Right lobe of liver (tissue), 6 donors: ENCODE measurements around the gene ASIC2. TPM values are rescaled to one million over a fixed set of nuclear protein-coding genes. Genes with fewer than 3 reads are reported as not detected.

Source experiments
- ATAC-seq, 4 donors: fragments of 200-7000 bp; cut with Tn5 transposase; one replicate each; pipeline ENCODE4 v1.9.1; 2020; ENCODE audit warnings: mild to moderate bottlenecking in 4 of 4, moderate library complexity in 4 of 4
- DNase-seq, 3 donors: peaks; one replicate each; pipeline ENCODE4 v3.0.0-alpha.2; 2020
- H3K27ac ChIP-seq, 3 donors: fragments of 200-600 bp; one replicate each; pipeline ENCODE4 v1.8.0; 2022
- H3K27me3 ChIP-seq, 2 donors: fragments of 200-600 bp; one replicate each; pipeline ENCODE4 v1.8.0; 2022
- H3K36me3 ChIP-seq, 4 donors: fragments of 200-600 bp; sonication (generic) in 1 of 4; one replicate each; pipeline versions ENCODE4 v1.5.1 to v1.8.0; 2017 to 2022; ENCODE audit warnings: control low read depth in 1 of 4
- H3K4me1 ChIP-seq, 4 donors: fragments of 200-600 bp; sonication (generic) in 1 of 4; one replicate each; pipeline versions ENCODE4 v1.5.1 to v1.8.0; 2017 to 2022; ENCODE audit warnings: control low read depth in 1 of 4
- H3K4me3 ChIP-seq, 3 donors: fragments of 200-600 bp; one replicate each; pipeline ENCODE4 v1.8.0; 2022
- H3K9me3 ChIP-seq, 4 donors: fragments of 200-600 bp; sonication (generic) in 1 of 4; one replicate each; pipeline versions ENCODE4 v1.5.1 to v1.8.0; 2017 to 2022; ENCODE audit warnings: control low read depth in 1 of 4
- POLR2A ChIP-seq: fragments of 450-650 bp; IDR thresholded peaks from one replicate; pipeline ENCODE4 v1.6.1; 2017; ENCODE audit warnings: antibody characterized with exemption, mild to moderate bottlenecking
- WGBS: methylation state at CpG from one replicate; pipeline ENCODE4 v1.1.6; 2018; ENCODE audit warnings: low coverage, low lambda C conversion rate; ENCODE audit not compliant: insufficient coverage; ENCODE audit errors: missing lambda C conversion rate; 5-methylcytosine and 5-hydroxymethylcytosine counted together
- intact Hi-C, 2 donors: fragments of 100-400 bp; cut with DNase I; formaldehyde crosslinking; loops; one replicate each; pipeline versions ENCODE4 v1.11.2 to v1.14.1; 2022
- total RNA-seq, 6 experiments: library from RNA; depleted of rRNA in 2 of 6; stranded (reverse); fragments of >200 nt in 2 of 6; fragmentation: NEBNext Ultra II Directional in 3 of 6; extraction: Animal tissue kit (Norgen Biotek cat#: 25700) in 3 of 6; gene quantifications; one replicate each; pipeline versions ENCODE4 v1.1.0 to v1.2.4, GENCODE V29; 2016 to 2023
- TF ChIP-seq, protein P1 (sequence below), 4 donors: fragments of 200-600 bp in 3 of 4; fragments of 450-650 bp in 1 of 4; IDR thresholded peaks; one replicate each; pipeline versions ENCODE4 v1.5.1 to v1.8.0; 2016 to 2022; ENCODE audit warnings: antibody characterized with exemption in 4 of 4, mild to moderate bottlenecking in 2 of 4
- donor health status: DM: no; HTN: yes; CAD: no.
- donor health status: DM: no; HTN: no; CAD: no.
- donor health status: DM: no; HTN: no; CAD: no.
- donor health status: DM: no; HTN: yes; CAD: no.
- donor health status: DM: no; HTN: yes; CAD: no.

Gene ASIC2
- total RNA-seq, 6 experiments from 2014 or later, result 0.11 to 0.31 (median 0.12) TPM; not detected in 3

DNA sequence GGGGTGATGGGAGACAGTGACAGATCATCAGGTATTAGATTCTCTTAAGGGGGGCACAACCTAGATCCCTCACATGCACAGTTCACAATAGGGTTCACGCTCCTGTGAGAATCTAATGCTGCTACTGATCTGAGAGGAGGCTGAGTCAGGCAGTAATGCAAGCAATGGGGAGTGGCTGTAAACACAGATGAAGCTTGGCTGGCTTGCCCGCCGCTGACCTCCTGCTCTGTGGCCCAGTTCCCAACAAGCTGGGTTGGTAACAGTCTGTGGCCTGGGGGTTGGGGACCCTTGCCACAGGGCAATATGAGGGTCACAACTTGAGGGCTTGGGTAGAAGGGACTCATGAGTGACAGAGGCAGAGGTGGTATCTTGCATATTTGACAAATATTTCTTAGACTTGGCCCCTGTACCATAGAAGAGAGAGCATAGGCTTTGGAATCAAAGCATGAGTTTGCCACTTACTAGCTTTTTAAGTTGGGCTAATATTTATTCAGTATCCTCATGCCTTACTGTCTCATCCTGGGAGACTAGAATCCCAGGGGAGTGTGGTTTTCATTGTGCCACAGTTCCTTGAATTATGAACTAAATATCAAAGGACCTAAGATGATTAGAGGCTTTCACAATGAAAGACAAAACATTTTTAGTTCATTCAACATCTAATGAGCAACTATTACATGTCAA lies 168.1 kb downstream of the ASIC2 start:
- H3K4me1 ChIP-seq, result no peaks in the 10 kb centered on the region
- DNase-seq, result no peak
- TF ChIP-seq POLR2A, result no peak
- TF ChIP-seq, protein P1, sequence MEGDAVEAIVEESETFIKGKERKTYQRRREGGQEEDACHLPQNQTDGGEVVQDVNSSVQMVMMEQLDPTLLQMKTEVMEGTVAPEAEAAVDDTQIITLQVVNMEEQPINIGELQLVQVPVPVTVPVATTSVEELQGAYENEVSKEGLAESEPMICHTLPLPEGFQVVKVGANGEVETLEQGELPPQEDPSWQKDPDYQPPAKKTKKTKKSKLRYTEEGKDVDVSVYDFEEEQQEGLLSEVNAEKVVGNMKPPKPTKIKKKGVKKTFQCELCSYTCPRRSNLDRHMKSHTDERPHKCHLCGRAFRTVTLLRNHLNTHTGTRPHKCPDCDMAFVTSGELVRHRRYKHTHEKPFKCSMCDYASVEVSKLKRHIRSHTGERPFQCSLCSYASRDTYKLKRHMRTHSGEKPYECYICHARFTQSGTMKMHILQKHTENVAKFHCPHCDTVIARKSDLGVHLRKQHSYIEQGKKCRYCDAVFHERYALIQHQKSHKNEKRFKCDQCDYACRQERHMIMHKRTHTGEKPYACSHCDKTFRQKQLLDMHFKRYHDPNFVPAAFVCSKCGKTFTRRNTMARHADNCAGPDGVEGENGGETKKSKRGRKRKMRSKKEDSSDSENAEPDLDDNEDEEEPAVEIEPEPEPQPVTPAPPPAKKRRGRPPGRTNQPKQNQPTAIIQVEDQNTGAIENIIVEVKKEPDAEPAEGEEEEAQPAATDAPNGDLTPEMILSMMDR (IDR thresholded peaks at IDR 0.05), result no peak
- H3K27me3 ChIP-seq, result no peaks in the 10 kb centered on the region
- no peak overlapping the region for H3K27ac ChIP-seq
- 70% methylated on average over 3 of the region's 3 CpGs for WGBS
- H3K9me3 ChIP-seq, result no peaks in the 10 kb centered on the region
- intact Hi-C loops, result no loop called here
- ATAC-seq, result no peak
- no peaks in the 10 kb centered on the region for H3K36me3 ChIP-seq
- H3K4me3 ChIP-seq, result no peak overlapping the region

DNA sequence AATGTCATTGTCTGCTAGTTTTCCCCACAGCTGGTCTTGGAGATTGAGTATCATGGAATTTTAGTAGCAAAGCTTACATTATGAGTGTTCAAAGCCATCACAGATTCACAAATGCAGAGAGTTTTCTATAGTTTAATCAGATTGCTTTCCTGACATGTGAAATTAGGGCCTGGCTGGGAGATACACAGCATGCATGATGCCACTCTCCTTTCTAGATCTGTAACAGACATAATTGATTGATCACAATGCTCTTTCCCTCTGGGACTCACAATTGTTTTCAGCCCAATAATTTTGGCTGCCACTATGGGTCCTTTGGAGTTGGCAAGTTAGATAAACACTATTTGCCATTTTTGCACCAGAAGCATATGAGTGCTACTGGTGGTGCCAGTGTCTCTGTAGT lies 168.9 kb downstream of the ASIC2 start:
- no peaks in the 10 kb centered on the region for H3K9me3 ChIP-seq
- H3K27ac ChIP-seq, result no peak overlapping the region
- no peaks in the 10 kb centered on the region for H3K4me1 ChIP-seq
- H3K4me3 ChIP-seq, result no peak overlapping the region
- H3K36me3 ChIP-seq, result no peaks in the 10 kb centered on the region
- DNase-seq (no peak), ATAC-seq (no peak)
- intact Hi-C loops, result no loop called here
- H3K27me3 ChIP-seq, result no peaks in the 10 kb centered on the region
- TF ChIP-seq, protein P1 (IDR thresholded peaks at IDR 0.05), result no peak
- TF ChIP-seq POLR2A, result no peak

DNA sequence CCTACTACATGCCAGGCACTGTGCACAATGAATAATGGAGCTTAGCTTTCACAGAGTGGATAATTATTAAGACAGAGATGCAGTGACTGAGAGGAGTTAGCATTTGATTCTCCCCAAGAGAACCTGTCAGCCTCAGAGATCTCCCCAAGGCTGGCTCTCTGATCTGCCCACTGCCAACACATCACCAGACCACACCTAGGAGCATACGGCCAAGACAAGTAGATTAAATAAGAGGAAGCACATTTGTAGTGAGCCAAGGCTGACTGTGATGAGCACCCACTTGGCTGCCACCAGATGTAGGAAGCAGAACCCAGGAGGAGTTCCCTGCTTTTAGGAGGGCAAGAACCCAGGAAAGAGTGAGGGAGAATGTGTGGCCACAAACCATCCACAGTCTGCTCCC lies 171.3 kb downstream of the ASIC2 start:
- intact Hi-C loops, result no loop called here
- no peaks in the 10 kb centered on the region for H3K27me3 ChIP-seq
- no peak overlapping the region for H3K27ac ChIP-seq
- H3K9me3 ChIP-seq, result no peaks in the 10 kb centered on the region
- DNase-seq (no peak), ATAC-seq (no peak)
- H3K4me1 ChIP-seq, result no peaks in the 10 kb centered on the region
- no peak overlapping the region for H3K4me3 ChIP-seq
- H3K36me3 ChIP-seq, result no peaks in the 10 kb centered on the region
- no peak for TF ChIP-seq POLR2A
- TF ChIP-seq, protein P1 (IDR thresholded peaks at IDR 0.05), result no peak
- 50% methylated on average over 1 of the region's 1 CpG for whole genome bisulfite sequencing

DNA sequence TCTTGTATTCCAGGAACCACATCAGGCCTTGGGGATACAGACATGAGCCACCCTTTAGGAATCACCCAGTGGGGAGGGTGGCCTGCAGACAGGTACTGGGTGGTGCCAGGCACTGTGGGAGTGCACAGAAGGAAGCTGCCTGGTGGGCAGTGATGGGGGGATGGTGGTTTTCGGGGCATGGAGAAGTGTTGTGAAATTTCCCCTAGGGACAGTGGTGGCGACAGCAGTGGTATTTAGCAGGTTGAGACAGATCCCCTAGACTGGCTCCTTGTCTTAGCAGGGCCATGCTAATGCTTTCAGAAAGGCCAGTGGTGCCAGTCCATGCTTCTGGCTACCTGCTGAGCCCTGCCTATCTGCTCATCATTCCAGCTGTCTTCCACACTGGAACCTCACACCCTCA lies 171.8 kb downstream of the ASIC2 start:
- no peaks in the 10 kb centered on the region for H3K27me3 ChIP-seq
- H3K4me1 ChIP-seq, result no peaks in the 10 kb centered on the region
- TF ChIP-seq, protein P1 (IDR thresholded peaks at IDR 0.05), result no peak
- TF ChIP-seq POLR2A, result no peak
- WGBS, result 33% methylated on average over 1 of the region's 2 CpGs
- DNase-seq (no peak), ATAC-seq (no peak)
- H3K9me3 ChIP-seq, result no peaks in the 10 kb centered on the region
- no peak overlapping the region for H3K4me3 ChIP-seq
- no peak overlapping the region for H3K27ac ChIP-seq
- H3K36me3 ChIP-seq, result no peaks in the 10 kb centered on the region
- intact Hi-C loops, result no loop called here

DNA sequence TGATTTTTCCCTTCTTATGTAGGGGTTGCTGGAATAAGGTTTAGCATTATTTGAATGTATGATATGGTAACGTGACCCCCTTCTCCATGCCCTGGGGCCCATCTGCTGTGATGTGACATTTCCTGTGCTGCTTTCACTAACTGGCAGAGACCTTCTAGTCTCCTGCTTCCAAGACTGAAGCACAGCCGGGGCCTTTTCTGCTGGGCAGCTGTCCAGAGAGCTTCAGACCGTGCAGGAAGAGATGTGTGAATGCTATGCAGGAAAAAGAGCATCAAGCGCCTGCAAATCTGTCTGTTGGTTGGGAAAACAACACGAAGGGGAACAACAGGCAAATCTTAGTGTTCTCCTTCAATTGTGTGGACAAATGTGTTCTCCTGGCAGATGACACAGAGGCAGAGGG lies 173.0 kb downstream of the ASIC2 start:
- no peaks in the 10 kb centered on the region for H3K4me1 ChIP-seq
- no peak overlapping the region for H3K4me3 ChIP-seq
- intact Hi-C loops, result no loop called here
- H3K27me3 ChIP-seq, result no peaks in the 10 kb centered on the region
- no peaks in the 10 kb centered on the region for H3K9me3 ChIP-seq
- TF ChIP-seq, protein P1 (IDR thresholded peaks at IDR 0.05), result no peak
- no peak for TF ChIP-seq POLR2A
- ATAC-seq (no peak), DNase-seq (no peak)
- no peaks in the 10 kb centered on the region for H3K36me3 ChIP-seq
- no peak overlapping the region for H3K27ac ChIP-seq
- WGBS, result 30% methylated on average over 5 of the region's 5 CpGs
